HL-60/S4 (cell line): ENCODE data around the gene PNPLA7.

Experiments used
- in situ Hi-C: fragments of 300-500 bp; cut with MboI; formaldehyde crosslinking; loops from 2 replicates; pipeline ENCODE4 v1.14.3; 2022; ENCODE audit warnings: low sequenced_read_pairs

PNPLA7 gene

GRCh38 chr9:137437691-137438590 lies 112.3 kb downstream of the PNPLA7 start:
- in situ Hi-C loops = no loop called here

DNA sequence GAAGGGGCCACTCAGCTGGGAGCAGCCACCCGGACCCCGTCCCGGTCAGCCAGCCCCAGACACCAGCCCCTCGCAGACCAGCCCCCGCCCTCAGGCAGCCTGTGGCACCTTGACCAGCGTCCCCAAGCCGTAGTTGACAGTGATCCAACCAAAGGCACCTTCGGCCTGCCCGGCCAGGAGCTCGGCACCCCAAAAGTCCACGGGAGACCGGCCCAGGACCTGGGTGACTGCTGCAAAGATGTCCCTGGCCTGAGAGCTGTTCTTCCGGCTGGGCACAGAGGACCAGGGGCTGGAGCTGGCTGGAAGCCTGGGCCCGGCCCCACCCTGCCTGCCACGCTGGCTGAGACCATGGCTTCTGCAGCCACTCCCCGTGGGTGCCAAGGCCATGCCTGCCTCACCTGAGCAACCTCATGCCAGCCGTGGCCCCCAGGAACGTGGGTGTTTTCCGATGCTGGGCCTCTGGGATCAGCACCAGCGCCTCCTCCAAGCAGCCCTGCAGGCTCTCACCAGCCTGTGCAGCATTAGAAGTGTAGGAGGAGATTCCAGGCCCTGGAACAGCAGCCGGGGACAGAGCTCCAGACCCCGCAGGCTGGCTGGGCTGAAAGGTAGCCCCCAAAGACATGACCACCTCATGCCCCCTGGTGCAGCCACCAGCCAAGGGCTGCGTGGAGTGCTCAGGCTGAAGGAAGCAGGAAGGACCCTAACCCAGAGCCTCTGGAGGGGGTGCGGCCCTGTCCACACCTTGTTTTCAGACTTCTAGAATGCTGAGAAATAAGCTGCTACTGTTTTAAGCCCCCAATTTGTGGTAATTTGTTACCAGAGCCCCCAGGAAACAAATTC lies 113.2 kb downstream of the PNPLA7 start:
- in situ Hi-C loops = no loop called here

GRCh38 chr9:137435980-137436760 lies 114.0 kb downstream of the PNPLA7 start:
- in situ Hi-C loops = no loop called here

DNA sequence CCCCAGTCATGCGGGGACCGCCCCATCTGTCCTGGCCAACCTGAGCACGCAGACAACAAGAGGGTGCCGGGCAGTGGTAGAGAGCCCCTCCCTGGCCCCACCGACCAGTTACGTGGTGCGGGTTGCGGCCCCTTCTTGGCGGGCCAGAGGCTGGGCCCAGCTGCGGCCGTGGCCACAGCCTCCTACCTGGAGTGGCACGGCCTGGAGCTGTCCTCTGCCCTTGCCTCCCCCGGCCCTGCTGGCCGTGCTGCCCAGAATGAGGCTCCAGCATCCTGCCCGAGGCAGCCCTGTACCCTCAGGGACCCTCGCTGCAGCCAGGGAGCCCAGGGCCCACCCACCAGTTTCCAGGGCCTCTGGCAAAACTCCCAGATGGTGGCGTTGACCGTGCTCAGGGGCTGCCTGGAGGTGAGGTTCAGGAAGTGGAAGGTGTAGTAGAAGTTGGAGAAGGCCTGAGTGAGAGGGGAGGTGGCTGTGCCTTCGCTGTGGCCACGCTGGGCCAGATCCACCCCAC lies 114.8 kb downstream of the PNPLA7 start:
- in situ Hi-C loops = no loop called here

GRCh38 chr9:137434498-137435380 lies 115.5 kb downstream of the PNPLA7 start:
- in situ Hi-C loops = no loop called here

DNA sequence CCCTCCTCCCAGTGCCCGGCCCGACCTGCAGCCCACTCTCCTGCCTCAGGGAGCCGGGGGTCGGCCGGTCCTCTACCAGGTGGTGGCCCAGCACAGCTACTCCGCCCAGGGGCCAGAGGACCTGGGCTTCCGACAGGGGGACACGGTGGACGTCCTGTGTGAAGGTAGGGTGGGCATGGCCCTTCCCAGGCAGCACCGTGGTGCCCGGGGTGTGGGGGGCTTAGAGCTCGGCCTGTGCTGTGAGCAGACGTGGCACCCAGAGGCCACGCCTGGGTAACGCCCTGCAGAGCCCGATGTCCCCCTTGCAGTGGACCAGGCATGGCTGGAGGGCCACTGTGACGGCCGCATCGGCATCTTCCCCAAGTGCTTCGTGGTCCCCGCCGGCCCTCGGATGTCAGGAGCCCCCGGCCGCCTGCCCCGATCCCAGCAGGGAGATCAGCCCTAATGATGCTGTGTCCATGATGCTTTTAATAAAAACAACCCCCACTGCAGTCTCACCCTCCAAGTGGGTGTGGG lies 116.2 kb downstream of the PNPLA7 start:
- in situ Hi-C loops = no loop called here

GRCh38 chr9:137433349-137433915 lies 116.8 kb downstream of the PNPLA7 start:
- in situ Hi-C loops = no loop called here

GRCh38 chr9:137432687-137433348 lies 117.4 kb downstream of the PNPLA7 start:
- in situ Hi-C loops = no loop called here

DNA sequence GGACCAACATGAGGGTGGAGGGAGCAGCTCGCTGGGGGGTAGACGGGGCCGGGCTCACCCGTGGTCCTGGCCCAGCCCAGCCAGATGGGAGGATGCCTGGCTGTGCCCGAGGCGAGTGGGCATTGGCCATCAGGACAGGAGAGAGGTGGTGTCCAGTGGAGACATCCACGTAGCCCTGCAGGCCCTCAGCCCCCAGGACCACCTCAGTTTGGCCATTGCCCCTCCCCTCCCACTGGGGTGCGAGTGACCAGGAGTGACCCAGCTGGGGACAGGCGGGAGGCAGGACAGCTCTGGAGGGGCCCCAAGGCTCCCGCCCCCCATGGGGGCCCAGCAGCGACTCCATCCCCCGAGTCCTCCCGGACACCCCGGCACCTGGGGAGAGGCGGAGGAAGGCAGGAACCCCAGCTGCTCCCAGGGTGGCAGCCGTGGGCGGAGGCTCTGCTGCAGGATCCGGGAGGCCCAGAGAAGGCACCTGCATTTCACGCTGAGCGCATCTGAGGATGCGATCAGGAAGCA lies 118.7 kb downstream of the PNPLA7 start:
- in situ Hi-C loops = no loop called here

- in situ Hi-C loops = no loop called here
Observed at GRCh38 chr9:137430723-137431415, 119.3 kb downstream of the PNPLA7 start.

- in situ Hi-C loops = no loop called here
Observed at GRCh38 chr9:137429974-137430722, 120.1 kb downstream of the PNPLA7 start.

GRCh38 chr9:137429546-137429890 lies 120.7 kb downstream of the PNPLA7 start:
- in situ Hi-C loops = no loop called here

GRCh38 chr9:137428841-137429545 lies 121.2 kb downstream of the PNPLA7 start:
- in situ Hi-C loops = no loop called here

- in situ Hi-C loops = no loop called here
Observed at GRCh38 chr9:137428311-137428630, 121.9 kb downstream of the PNPLA7 start.

DNA sequence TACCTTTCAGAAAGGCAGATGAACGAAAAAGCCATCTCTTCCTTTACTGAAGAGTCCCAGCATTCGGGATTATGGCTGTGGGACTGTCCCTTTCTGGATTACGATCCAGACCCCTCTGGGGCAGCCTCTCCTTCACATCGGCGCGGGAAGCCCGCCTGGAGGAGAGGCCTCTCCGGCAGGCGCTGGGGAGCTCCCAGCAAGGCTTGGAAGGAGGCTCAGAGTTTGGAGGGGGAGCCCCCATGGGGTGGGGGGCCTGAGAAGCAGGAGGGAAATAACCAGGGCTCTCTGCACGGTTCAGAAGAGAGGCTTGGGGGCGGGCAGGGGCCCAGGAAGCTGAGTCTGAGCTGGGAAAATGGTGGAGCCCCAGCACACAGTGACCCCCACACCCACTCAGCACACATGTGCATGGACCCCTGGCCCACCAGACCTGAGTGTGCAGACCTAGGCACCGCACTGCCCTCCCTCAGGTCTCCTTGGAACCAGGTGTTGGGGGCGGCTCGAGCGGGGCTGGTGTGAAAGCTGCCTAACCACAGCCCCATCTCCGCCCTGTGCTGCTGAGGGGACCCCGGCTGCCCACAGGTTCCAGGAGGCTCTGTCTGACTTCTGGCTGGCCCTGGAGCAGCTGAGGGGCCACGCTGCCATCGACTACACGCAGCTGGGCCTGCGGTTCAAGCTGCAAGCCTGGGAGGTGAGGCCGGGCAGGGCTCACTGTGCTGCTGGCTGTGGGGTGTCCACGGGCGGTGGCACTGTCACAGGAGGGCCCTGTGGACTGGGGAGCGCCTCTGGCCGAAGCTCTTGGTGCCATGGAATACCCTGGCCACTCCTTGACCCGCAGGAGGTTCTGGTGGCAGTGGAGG lies 122.5 kb downstream of the PNPLA7 start:
- in situ Hi-C loops = no loop called here
